Measurements from ENCODE around the gene POLDIP3.
A peak's percentile ranks its signal among the peaks of the same experiment; 100 is the strongest.

The POLDIP3 gene, protein sequence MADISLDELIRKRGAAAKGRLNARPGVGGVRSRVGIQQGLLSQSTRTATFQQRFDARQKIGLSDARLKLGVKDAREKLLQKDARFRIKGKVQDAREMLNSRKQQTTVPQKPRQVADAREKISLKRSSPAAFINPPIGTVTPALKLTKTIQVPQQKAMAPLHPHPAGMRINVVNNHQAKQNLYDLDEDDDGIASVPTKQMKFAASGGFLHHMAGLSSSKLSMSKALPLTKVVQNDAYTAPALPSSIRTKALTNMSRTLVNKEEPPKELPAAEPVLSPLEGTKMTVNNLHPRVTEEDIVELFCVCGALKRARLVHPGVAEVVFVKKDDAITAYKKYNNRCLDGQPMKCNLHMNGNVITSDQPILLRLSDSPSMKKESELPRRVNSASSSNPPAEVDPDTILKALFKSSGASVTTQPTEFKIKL

GRCh38 chr22:42614312-42615091 lies at the start of gene POLDIP3:
Gene POLDIP3 (minus strand): TSS chr22:42614883. CDS start chr22:42614857, 26 bp downstream.
- DNase-seq (ENCODE audit: low read depth in 2 of 2): peak; percentile 98

- DNase-seq (ENCODE audit: low read depth in 2 of 2): peak; percentile 74 to 84
Observed at GRCh38 chr22:42661985-42662831, 47.5 kb upstream of the POLDIP3 start.

- DNase-seq (ENCODE audit: low read depth in 2 of 2): no peak
Observed at GRCh38 chr22:42656578-42656977, 41.9 kb upstream of the POLDIP3 start.

DNA sequence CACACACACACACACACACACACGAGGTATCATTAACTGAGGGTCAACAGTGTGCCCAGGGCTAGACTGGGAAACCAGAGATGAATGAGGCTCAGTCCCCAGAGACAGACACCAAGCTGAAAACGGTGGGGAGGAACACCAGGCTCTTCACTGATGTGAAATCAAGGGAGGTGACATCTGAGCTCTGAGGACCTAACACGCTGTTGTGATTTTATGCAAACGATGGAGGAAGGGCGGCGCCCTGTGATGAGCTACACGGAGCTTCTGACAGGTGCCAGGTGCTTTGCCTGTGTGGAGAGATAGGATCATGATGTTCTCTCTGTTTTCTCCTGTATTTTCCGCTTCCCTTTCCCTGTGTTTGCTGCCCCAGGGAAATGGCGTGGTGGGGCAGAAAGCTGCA lies 41.0 kb upstream of the POLDIP3 start:
- DNase-seq (ENCODE audit: low read depth in 2 of 2): no peak

DNA sequence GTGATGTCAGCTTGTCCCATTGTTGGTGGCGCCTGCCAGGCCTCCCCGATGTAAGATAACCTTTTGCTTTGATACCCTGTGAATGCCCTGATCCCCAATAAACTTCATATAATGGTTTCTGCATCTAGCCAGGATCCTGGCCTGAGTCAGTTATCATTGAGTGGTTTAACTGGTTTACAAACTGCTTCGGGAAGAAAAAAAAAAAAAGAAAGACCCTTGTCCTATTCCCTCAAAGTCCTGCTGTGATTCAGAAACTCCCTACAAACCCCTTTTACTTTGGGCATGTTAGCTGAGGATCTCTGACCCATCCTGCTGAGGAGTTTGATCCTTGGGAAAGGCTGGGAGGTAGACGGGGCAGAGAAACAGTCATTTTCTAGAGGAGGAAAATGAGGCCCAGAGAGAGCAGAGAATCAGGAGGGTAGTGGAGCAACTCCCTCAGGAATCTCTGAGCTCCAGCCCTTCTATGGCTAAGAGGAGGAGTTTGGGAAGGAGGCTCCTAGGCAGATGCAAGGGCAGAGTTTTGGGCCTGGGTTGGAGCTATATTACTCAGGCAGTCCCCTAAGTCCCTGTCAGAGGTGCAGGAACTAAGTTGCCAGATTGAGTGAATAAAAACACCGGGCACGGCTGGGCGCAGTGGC lies 39.9 kb upstream of the POLDIP3 start:
- no peak for DNase-seq (ENCODE audit: low read depth in 2 of 2)

GRCh38 chr22:42653999-42654398 lies 39.3 kb upstream of the POLDIP3 start:
- DNase-seq (ENCODE audit: low read depth in 2 of 2): no peak

GRCh38 chr22:42651134-42651533 lies 36.5 kb upstream of the POLDIP3 start:
- DNase-seq (ENCODE audit: low read depth in 2 of 2): no peak

GRCh38 chr22:42649246-42650099 lies 34.8 kb upstream of the POLDIP3 start, which contains the start of gene CYB5R3:
Gene CYB5R3 (minus strand): TSS chr22:42649392. CDS start chr22:42649315, 77 bp downstream.
- peak; percentile 68 to 82 for DNase-seq (ENCODE audit: low read depth in 2 of 2)

DNA sequence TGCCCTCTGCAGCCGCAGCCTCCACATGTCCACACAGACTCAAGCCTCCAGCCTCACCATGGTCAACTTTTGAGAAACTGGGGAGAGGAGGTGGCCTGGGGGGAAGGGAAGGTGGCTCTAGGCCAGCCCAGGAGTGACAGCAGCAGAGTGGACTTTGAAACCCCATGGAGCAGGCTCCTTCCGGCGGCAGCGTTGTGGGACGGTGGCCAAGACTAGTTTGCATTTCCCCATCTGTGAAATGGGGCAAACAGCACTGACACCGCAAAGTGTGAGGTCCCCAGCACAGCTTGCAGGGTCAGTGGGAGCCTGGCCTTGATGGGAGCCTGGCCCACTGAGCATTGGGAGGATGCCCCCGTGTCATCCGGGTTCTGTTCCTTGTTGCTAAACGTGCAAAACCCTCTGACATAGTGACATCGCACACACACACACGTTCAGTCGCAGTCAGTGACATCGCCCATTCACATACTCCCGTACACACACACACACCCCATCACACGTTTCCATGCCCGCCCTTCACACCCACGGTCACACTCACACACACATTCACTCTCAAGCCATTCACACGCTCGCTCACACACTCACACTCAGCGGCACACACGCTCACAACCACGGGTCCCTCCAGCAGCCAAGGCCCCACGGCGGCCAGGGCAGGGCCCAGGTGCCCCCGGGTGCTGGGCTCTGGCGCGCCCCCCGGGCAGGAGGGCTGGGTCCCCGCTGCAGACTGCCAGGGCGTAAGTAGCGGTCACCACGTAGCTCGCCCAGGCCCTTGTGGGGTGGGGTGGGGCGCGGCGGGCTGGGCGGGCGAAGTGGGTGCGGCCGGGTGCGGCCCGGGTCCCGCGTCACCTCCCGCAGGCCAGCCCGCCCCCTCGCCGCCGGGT lies 33.9 kb upstream of the POLDIP3 start:
- DNase-seq (ENCODE audit: low read depth in 2 of 2): peak in 1 of 2 donors; percentile 17

GRCh38 chr22:42648017-42648367 lies 33.3 kb upstream of the POLDIP3 start:
- DNase-seq (ENCODE audit: low read depth in 2 of 2): no peak

- no peak for DNase-seq (ENCODE audit: low read depth in 2 of 2)
Observed at GRCh38 chr22:42646569-42647525, 32.2 kb upstream of the POLDIP3 start.

DNA sequence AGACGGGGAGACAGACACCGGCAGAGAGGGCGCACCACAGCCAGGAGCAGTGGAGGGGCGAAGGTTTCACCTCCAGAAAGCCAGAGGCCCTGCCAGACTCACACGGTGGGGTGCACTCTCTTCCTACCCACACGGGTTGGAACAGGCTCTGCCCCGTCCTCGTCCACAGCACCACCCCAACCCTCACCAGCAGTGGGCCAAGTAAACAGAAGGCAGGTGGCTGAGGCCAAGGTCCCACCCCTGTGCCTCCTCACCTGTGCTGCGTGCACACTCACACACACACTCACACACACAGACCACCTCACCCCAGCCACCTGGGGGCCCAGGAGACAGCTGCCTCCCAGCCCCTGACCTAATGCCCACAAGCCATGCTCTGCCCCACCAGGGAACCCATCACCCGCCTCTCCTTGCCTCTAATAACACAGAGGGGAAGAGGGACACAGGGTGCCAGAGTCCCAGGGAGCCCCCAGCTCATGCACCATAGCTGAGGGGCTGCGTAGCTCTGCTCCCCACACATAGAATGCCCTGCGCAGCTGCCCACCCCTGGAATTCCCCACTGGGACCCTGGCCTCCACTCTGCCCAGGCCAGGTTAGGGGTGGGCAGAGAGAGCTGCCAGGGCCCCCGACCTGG lies 31.4 kb upstream of the POLDIP3 start:
- no peak for DNase-seq (ENCODE audit: low read depth in 2 of 2)

- no peak for DNase-seq (ENCODE audit: low read depth in 2 of 2)
Observed at GRCh38 chr22:42645341-42645937, 30.8 kb upstream of the POLDIP3 start.

GRCh38 chr22:42644422-42645340 lies 30.0 kb upstream of the POLDIP3 start:
- no peak for DNase-seq (ENCODE audit: low read depth in 2 of 2)

DNA sequence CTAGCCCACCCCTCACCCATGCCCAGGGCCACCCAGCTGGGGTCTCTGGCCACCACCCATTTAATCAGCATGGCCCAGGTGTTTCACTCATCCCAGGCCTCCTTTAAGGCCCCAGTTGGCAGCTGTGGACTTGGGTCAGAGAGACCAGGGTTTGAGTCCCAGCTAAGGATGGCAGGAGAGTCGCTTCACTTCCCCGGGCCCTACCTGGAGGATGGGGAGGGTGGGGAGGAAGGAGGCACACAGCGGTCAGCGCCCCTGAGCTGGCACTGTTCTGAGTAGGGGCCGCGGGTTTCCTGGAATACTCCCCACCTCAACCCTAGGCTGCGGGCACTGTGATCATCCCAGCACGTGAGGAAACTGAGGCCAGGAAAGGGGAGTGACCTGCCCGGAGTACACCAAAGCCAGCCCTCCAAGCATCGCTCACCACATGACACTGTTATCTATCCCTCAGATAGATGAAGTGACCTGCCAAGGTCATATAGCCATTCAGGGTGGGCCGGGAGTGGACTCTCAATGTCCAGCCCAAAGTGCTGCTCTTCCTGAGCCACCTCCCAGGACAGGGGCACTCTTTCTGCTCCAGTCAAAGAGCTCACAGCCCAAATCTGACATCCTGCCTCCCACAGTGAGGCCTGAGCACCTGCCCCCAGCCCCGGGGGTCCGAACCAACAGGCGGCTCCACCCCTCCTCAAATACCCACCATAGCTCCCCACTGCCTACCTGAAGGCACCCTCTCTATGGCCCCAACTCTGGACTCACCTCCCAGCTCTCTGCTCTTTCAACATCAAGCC lies 29.1 kb upstream of the POLDIP3 start:
- DNase-seq (ENCODE audit: low read depth in 2 of 2): no peak
